ENCODE data around the gene OTUB2. TPM values are rescaled to one million over a fixed set of nuclear protein-coding genes. Genes with fewer than 3 reads are reported as not detected.

Gene OTUB2
- polyA plus RNA-seq, 1 donor (not counting 4 experiments of a cell fraction or from before 2014, with no cell fraction given): 2.6 TPM

DNA sequence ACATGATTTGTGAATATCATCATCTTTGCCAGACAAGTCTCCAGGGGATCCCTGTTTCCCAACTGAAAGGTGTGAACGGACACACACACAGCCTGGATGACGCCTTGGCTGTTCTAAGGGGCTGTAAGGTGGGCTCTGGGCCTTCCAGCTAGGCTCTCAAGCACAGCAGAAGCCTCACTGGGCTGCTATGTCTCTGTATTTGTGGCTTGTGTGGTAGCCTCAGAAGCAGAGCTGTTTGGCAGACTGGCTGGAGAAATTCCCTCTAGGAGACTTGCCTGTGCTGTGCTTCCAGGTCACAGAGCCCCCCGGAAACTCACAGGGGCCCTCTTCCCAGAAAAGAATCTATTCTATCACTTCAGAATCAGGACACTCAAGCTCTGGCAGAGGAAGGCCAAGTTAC is 21.4 kb downstream of the OTUB2 start:
- H3K4me1 ChIP-seq (ENCODE audit: control insufficient read depth, extremely low read depth, insufficient read depth, low read length): no peaks in the 10 kb centered on the region
- H3K27me3 ChIP-seq (ENCODE audit: control insufficient read depth, extremely low read depth, insufficient read depth, low read length): no peaks in the 10 kb centered on the region
- FAIRE-seq (no peak), DNase-seq (ENCODE audit: low read depth, low spot score) (no peak)
- no peaks in the 10 kb centered on the region for H4K20me1 ChIP-seq (ENCODE audit: control insufficient read depth, extremely low read depth, insufficient read depth, low read length)
- H2AFZ ChIP-seq (ENCODE audit: control insufficient read depth, low read length): no peak overlapping the region
- no peak overlapping the region for H3K4me3 ChIP-seq (ENCODE audit: control insufficient read depth in 2 of 3, extremely low read depth in 1 of 3, insufficient read depth in 2 of 3, low read depth in 1 of 3, low read length in 3 of 3)
- no peaks in the 10 kb centered on the region for H3K79me2 ChIP-seq (ENCODE audit: control insufficient read depth, insufficient read depth, low read length)
- H3K9me1 ChIP-seq (ENCODE audit: control insufficient read depth, extremely low read depth, insufficient read depth, low read length): no peaks in the 10 kb centered on the region
- H3K9ac ChIP-seq (ENCODE audit: control insufficient read depth, extremely low read depth, insufficient read depth, low read length): no peak overlapping the region
- H3K36me3 ChIP-seq (ENCODE audit: control insufficient read depth in 2 of 2, extremely low read depth in 1 of 2, insufficient read depth in 2 of 2, low read length in 2 of 2): peaks cover 31 to 43% of the 10 kb centered on the region in 2 experiments
- H3K27ac ChIP-seq (ENCODE audit: control insufficient read depth, insufficient read depth, low read length): no peak overlapping the region
- no peaks in the 10 kb centered on the region for H3K9me3 ChIP-seq (ENCODE audit: control insufficient read depth, low read depth, low read length)
- no peak for TF ChIP-seq EZH2 (IDR thresholded peaks at IDR 0.05; ENCODE audit: low read length)
- TF ChIP-seq, protein P1, sequence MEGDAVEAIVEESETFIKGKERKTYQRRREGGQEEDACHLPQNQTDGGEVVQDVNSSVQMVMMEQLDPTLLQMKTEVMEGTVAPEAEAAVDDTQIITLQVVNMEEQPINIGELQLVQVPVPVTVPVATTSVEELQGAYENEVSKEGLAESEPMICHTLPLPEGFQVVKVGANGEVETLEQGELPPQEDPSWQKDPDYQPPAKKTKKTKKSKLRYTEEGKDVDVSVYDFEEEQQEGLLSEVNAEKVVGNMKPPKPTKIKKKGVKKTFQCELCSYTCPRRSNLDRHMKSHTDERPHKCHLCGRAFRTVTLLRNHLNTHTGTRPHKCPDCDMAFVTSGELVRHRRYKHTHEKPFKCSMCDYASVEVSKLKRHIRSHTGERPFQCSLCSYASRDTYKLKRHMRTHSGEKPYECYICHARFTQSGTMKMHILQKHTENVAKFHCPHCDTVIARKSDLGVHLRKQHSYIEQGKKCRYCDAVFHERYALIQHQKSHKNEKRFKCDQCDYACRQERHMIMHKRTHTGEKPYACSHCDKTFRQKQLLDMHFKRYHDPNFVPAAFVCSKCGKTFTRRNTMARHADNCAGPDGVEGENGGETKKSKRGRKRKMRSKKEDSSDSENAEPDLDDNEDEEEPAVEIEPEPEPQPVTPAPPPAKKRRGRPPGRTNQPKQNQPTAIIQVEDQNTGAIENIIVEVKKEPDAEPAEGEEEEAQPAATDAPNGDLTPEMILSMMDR (optimal IDR thresholded peaks at IDR 0.05 in 1 of 3, IDR thresholded peaks at IDR 0.05 in 1 of 3, conservative IDR thresholded peaks at IDR 0.05 in 1 of 3; ENCODE audit: extremely low read depth in 1 of 3, insufficient read depth in 2 of 3, low read length in 3 of 3): no peak
- dilution Hi-C loops (cut with MboI; ENCODE audit: extremely low pct_ligation_motif_present, low sequenced_read_pairs): no loop called here
- H3K4me2 ChIP-seq (ENCODE audit: control insufficient read depth, extremely low read depth, insufficient read depth, low read depth, low read length): no peak overlapping the region

DNA sequence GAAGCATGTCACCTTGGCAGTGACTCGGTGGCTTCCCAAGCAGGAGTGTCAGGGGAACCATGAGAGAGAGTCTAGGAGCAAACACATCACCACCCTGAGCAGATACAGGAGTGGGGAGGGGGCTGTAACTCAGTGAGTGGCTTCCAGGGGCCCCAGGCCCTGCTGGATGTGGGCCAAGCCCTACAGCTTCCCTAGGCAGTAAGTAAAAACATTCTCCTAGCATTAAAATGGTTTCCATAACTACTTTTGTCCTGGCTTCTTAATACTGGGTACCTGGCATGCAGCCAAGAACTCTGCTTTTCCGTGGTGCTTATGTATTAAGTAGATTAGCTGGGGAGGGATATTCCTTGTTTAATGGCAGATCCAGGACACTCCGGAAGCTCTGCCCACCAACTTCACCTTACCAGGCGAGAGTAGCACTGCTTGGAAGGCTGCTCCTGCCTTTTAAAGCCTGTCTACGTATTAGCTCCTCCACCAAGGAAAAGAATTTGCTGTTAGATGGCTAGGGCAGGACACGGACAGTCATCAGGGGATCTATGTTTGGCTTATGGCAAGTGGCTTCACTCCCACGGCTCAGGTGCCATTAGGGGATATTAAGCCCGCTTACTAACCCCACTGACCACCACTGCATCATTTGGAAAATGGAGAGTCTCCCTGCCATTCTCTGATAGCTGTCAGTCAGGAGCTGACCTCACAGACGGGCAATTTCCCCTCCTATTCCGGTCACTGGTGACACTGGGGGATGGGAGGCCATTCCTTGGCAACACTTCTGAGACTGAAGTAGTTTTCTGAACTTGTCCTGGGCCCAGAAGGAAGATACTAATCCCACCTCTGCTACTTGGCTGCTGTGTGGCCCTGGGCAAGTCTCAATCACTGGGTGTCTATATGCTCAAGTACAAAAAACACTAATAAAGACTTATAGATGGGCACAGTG is 22.8 kb downstream of the OTUB2 start:
- H2AFZ ChIP-seq (ENCODE audit: control insufficient read depth, low read length): no peak overlapping the region
- no peak for FAIRE-seq
- H3K4me3 ChIP-seq (ENCODE audit: control insufficient read depth in 2 of 3, extremely low read depth in 1 of 3, insufficient read depth in 2 of 3, low read depth in 1 of 3, low read length in 3 of 3): no peak overlapping the region
- H3K4me1 ChIP-seq (ENCODE audit: control insufficient read depth, extremely low read depth, insufficient read depth, low read length): no peaks in the 10 kb centered on the region
- dilution Hi-C loops (cut with MboI; ENCODE audit: extremely low pct_ligation_motif_present, low sequenced_read_pairs): no loop called here
- no peaks in the 10 kb centered on the region for H3K79me2 ChIP-seq (ENCODE audit: control insufficient read depth, insufficient read depth, low read length)
- H4K20me1 ChIP-seq (ENCODE audit: control insufficient read depth, extremely low read depth, insufficient read depth, low read length): no peaks in the 10 kb centered on the region
- H3K9me1 ChIP-seq (ENCODE audit: control insufficient read depth, extremely low read depth, insufficient read depth, low read length): no peaks in the 10 kb centered on the region
- TF ChIP-seq, protein P1 (optimal IDR thresholded peaks at IDR 0.05 in 1 of 3, IDR thresholded peaks at IDR 0.05 in 1 of 3, conservative IDR thresholded peaks at IDR 0.05 in 1 of 3; ENCODE audit: extremely low read depth in 1 of 3, insufficient read depth in 2 of 3, low read length in 3 of 3): no peak
- TF ChIP-seq EZH2 (IDR thresholded peaks at IDR 0.05; ENCODE audit: low read length): no peak
- H3K4me2 ChIP-seq (ENCODE audit: control insufficient read depth, extremely low read depth, insufficient read depth, low read depth, low read length): no peak overlapping the region
- H3K27ac ChIP-seq (ENCODE audit: control insufficient read depth, insufficient read depth, low read length): no peak overlapping the region
- no peak overlapping the region for H3K9ac ChIP-seq (ENCODE audit: control insufficient read depth, extremely low read depth, insufficient read depth, low read length)
- no peaks in the 10 kb centered on the region for H3K9me3 ChIP-seq (ENCODE audit: control insufficient read depth, low read depth, low read length)
- no peaks in the 10 kb centered on the region for H3K27me3 ChIP-seq (ENCODE audit: control insufficient read depth, extremely low read depth, insufficient read depth, low read length)
- DNase-seq (ENCODE audit: low read depth, low spot score): no peak
- H3K36me3 ChIP-seq (ENCODE audit: control insufficient read depth in 2 of 2, extremely low read depth in 1 of 2, insufficient read depth in 2 of 2, low read length in 2 of 2): peaks cover 31 to 52% of the 10 kb centered on the region in 2 experiments
